Fibroblast of lung (primary cell): ENCODE results near the gene VRK1. TPM values are rescaled to one million over a fixed set of nuclear protein-coding genes. Genes with fewer than 3 reads are reported as not detected.

Source experiments
- DNase-seq, 2 donors: peaks; one replicate each; pipeline versions ENCODE4 v3.0.0 to v3.0.0-alpha.2; 2010; ENCODE audit warnings: low read depth in 2 of 2
- H2AFZ ChIP-seq: 2 replicates; pipeline ENCODE4 v1.5.1; 2012; ENCODE audit warnings: low read length, control low read depth, inconsistent platforms
- H3K27ac ChIP-seq: 2 replicates; pipeline ENCODE4 v1.5.1; 2011; ENCODE audit warnings: low read length, control low read depth; ENCODE audit not compliant: insufficient read depth
- H3K27me3 ChIP-seq: 2 replicates; pipeline ENCODE4 v1.5.1; 2011; ENCODE audit warnings: mild to moderate bottlenecking, low read length; ENCODE audit not compliant: control insufficient read depth, insufficient read depth
- H3K36me3 ChIP-seq: 2 replicates; pipeline ENCODE4 v1.5.1; 2011; ENCODE audit warnings: low read length; ENCODE audit not compliant: control insufficient read depth, insufficient read depth
- H3K4me1 ChIP-seq: 2 replicates; pipeline ENCODE4 v1.5.1; 2011; ENCODE audit warnings: low read length; ENCODE audit not compliant: control insufficient read depth, insufficient read depth; ENCODE audit errors: extremely low read depth
- H3K4me2 ChIP-seq: 2 replicates; pipeline ENCODE4 v1.5.1; 2011; ENCODE audit warnings: low read length, control low read depth; ENCODE audit not compliant: insufficient read depth; ENCODE audit errors: extremely low read depth
- H3K4me3 ChIP-seq, 4 experiments: fragments of 200-600 bp in 1 of 4; sonication (generic) in 1 of 4; replicated peaks in 1 of 4; 2 replicates each; pipeline ENCODE4 v1.5.1; 2011 to 2016; ENCODE audit warnings: low read length in 4 of 4, low read depth in 3 of 4, mild to moderate bottlenecking in 3 of 4, control low read depth in 2 of 4, inconsistent platforms in 1 of 4, mixed read lengths in 1 of 4; ENCODE audit not compliant: insufficient read depth in 1 of 4; ENCODE audit errors: control extremely low read depth in 1 of 4
- H3K79me2 ChIP-seq: 2 replicates; pipeline ENCODE4 v1.5.1; 2012; ENCODE audit warnings: mild to moderate bottlenecking, low read length, inconsistent platforms; ENCODE audit not compliant: control insufficient read depth, insufficient read depth
- H3K9ac ChIP-seq: 2 replicates; pipeline ENCODE4 v1.5.1; 2011; ENCODE audit warnings: mild to moderate bottlenecking, low read length, control low read depth; ENCODE audit not compliant: insufficient read depth
- H3K9me3 ChIP-seq: 2 replicates; pipeline ENCODE4 v1.5.1; 2012; ENCODE audit warnings: low read depth, low read length; ENCODE audit not compliant: control insufficient read depth, insufficient read depth
- H4K20me1 ChIP-seq: 2 replicates; pipeline ENCODE4 v1.5.1; 2011; ENCODE audit warnings: low read length; ENCODE audit not compliant: control insufficient read depth, insufficient read depth; ENCODE audit errors: extremely low read depth
- CTCF ChIP-seq, 2 donors: IDR thresholded peaks in 1 of 2; conservative IDR thresholded peaks in 1 of 2; 1 replicate in 1 of 2; 2 replicates in 1 of 2; pipeline ENCODE4 v1.5.1; 2011 to 2012; ENCODE audit warnings: low read length in 2 of 2, control low read depth in 1 of 2, inconsistent platforms in 1 of 2, low read depth in 1 of 2, mild to moderate bottlenecking in 1 of 2
- EZH2 ChIP-seq: IDR thresholded peaks from 2 replicates; pipeline ENCODE4 v1.5.1; 2012; ENCODE audit warnings: low read length, control low read depth, mild to moderate bottlenecking; ENCODE audit errors: missing control alignments
- polyA plus RNA-seq, 2 donors: library from polyadenylated mRNA; depleted of rRNA in 1 of 2; stranded (reverse) in 1 of 2; unstranded in 1 of 2; fragments of >200 nt; gene quantifications; 2 replicates each; pipeline ENCODE4 v1.2.1, GENCODE V29; 2011 to 2012; ENCODE audit warnings: missing spikeins in 1 of 2
- total RNA-seq: library from RNA; depleted of rRNA; stranded (reverse); fragments of >200 nt; gene quantifications from 2 replicates; pipeline ENCODE4 v1.2.1, GENCODE V29; 2014

The VRK1 gene
- total and polyA plus RNA-seq, 2 donors (not counting 1 experiment from before 2014, with no cell fraction given), result 11.5 to 24.9 TPM

- H3K4me1 ChIP-seq, result no peaks in the 10 kb centered on the region
- H3K9me3 ChIP-seq, result no peaks in the 10 kb centered on the region
- no peak overlapping the region for H3K9ac ChIP-seq
- H3K27me3 ChIP-seq, result no peaks in the 10 kb centered on the region
- no peaks in the 10 kb centered on the region for H4K20me1 ChIP-seq
- H3K36me3 ChIP-seq, result no peaks in the 10 kb centered on the region
- H3K4me2 ChIP-seq, result no peak overlapping the region
- no peaks in the 10 kb centered on the region for H3K79me2 ChIP-seq
- DNase-seq, result no peak
- no peak overlapping the region for H3K27ac ChIP-seq
- TF ChIP-seq CTCF (conservative IDR thresholded peaks at IDR 0.05 in 1 of 2, IDR thresholded peaks at IDR 0.05 in 1 of 2; ENCODE audit: low read depth in 1 of 2, low read length in 2 of 2) (no peak), EZH2 (no peak)
- no peak overlapping the region for H3K4me3 ChIP-seq
- H2AFZ ChIP-seq, result no peak overlapping the region
These were observed 91.0 kb downstream of the VRK1 start for GRCh38 chr14:96888158-96888557.

- Histone ChIP-seq H3K27me3 (no peaks in the 10 kb centered on the region), H3K4me3 (no peak overlapping the region), H3K4me1 (no peaks in the 10 kb centered on the region), H3K36me3 (no peaks in the 10 kb centered on the region), H3K27ac (no peak overlapping the region), H3K4me2 (no peak overlapping the region), H3K9me3 (no peaks in the 10 kb centered on the region), H2AFZ (no peak overlapping the region), H3K79me2 (no peaks in the 10 kb centered on the region), H4K20me1 (no peaks in the 10 kb centered on the region), H3K9ac (no peak overlapping the region)
- peak in 1 of 2 donors; percentile 23 for DNase-seq
- TF ChIP-seq CTCF (conservative IDR thresholded peaks at IDR 0.05 in 1 of 2, IDR thresholded peaks at IDR 0.05 in 1 of 2; ENCODE audit: low read depth in 1 of 2, low read length in 2 of 2), result no peak
- no peak for TF ChIP-seq EZH2
These were observed 91.4 kb downstream of the VRK1 start for GRCh38 chr14:96888593-96888992.

- Histone ChIP-seq H3K9ac (no peak overlapping the region), H3K4me1 (no peaks in the 10 kb centered on the region), H3K4me2 (no peak overlapping the region), H3K27ac (no peak overlapping the region), H3K36me3 (no peaks in the 10 kb centered on the region), H3K27me3 (no peaks in the 10 kb centered on the region), H2AFZ (no peak overlapping the region), H3K79me2 (no peaks in the 10 kb centered on the region), H3K4me3 (no peak overlapping the region), H3K9me3 (no peaks in the 10 kb centered on the region), H4K20me1 (no peaks in the 10 kb centered on the region)
- TF ChIP-seq CTCF (conservative IDR thresholded peaks at IDR 0.05 in 1 of 2, IDR thresholded peaks at IDR 0.05 in 1 of 2; ENCODE audit: low read depth in 1 of 2, low read length in 2 of 2) (no peak), EZH2 (no peak)
- DNase-seq, result no peak
These were observed 91.9 kb downstream of the VRK1 start for GRCh38 chr14:96889091-96889490.
